SK-N-SH treated with all-trans-retinoic acid at 6 μM for 48 hours (cell line): ENCODE data around the gene CAP1.

Experiments
- ATAC-seq: fragments of 200-7000 bp; cut with Tn5 transposase; 3 replicates; pipeline ENCODE4 v1.9.1; 2020; ENCODE audit warnings: mild to moderate bottlenecking, moderate library complexity
- ARNTL ChIP-seq: fragments of 450-650 bp; formaldehyde crosslinking; IDR thresholded peaks from 2 replicates; pipeline ENCODE4 v1.5.0; 2020; ENCODE audit warnings: low read depth, mild to moderate bottlenecking, moderate library complexity, borderline replicate concordance
- BACH2 ChIP-seq: fragments of 250-450 bp; sonication (Bioruptor Pico); IDR thresholded peaks from 2 replicates; pipeline ENCODE4 v1.9.0; 2021; ENCODE audit warnings: mild to moderate bottlenecking, borderline replicate concordance
- CREB5 ChIP-seq: fragments of 250-450 bp; sonication (Bioruptor Pico); IDR thresholded peaks from 2 replicates; pipeline ENCODE4 v1.5.1; 2020; ENCODE audit warnings: low read depth, mild to moderate bottlenecking, moderate library complexity
- CSDC2 ChIP-seq: fragments of 250-450 bp; sonication (Bioruptor Pico); IDR thresholded peaks from 2 replicates; pipeline ENCODE4 v1.5.0; 2020; ENCODE audit warnings: mild to moderate bottlenecking, moderate library complexity
- ESRRG ChIP-seq: fragments of 250-450 bp; sonication (Bioruptor Pico); IDR thresholded peaks from 2 replicates; pipeline ENCODE4 v1.6.1; 2021; ENCODE audit warnings: mild to moderate bottlenecking
- GLIS3 ChIP-seq: fragments of 250-450 bp; sonication (Bioruptor Pico); IDR thresholded peaks from 2 replicates; pipeline ENCODE4 v1.5.0; 2020; ENCODE audit warnings: mild to moderate bottlenecking, moderate library complexity
- ISL1 ChIP-seq: fragments of 250-450 bp; sonication (Bioruptor Pico); IDR thresholded peaks from 2 replicates; pipeline ENCODE4 v2.1.2; 2022; ENCODE audit warnings: mild to moderate bottlenecking, moderate library complexity
- OSR1 ChIP-seq: fragments of 250-450 bp; sonication (Bioruptor Pico); IDR thresholded peaks from 2 replicates; pipeline ENCODE4 v1.8.0; 2022; ENCODE audit warnings: moderate library complexity, mild to moderate bottlenecking, inconsistent platforms
- PATZ1 ChIP-seq: fragments of 250-450 bp; sonication (Bioruptor Pico); IDR thresholded peaks from 2 replicates; pipeline ENCODE4 v1.8.0; 2020; ENCODE audit warnings: mild to moderate bottlenecking, moderate library complexity, borderline replicate concordance
- POU6F1 ChIP-seq: fragments of 250-450 bp; sonication (Bioruptor Pico); IDR thresholded peaks from 2 replicates; pipeline ENCODE4 v1.8.0; 2021; ENCODE audit warnings: low read depth, mild to moderate bottlenecking, moderate library complexity, borderline replicate concordance
- PPARA ChIP-seq: fragments of 250-450 bp; sonication (Bioruptor Pico); IDR thresholded peaks from 2 replicates; pipeline ENCODE4 v1.5.0; 2020; ENCODE audit warnings: mild to moderate bottlenecking, borderline replicate concordance
- SNAI2 ChIP-seq: fragments of 250-450 bp; sonication (Bioruptor Pico); IDR thresholded peaks from 2 replicates; pipeline ENCODE4 v1.5.0; 2020; ENCODE audit warnings: mild to moderate bottlenecking, moderate library complexity
- TCF4 ChIP-seq: fragments of 250-450 bp; sonication (Bioruptor Pico); IDR thresholded peaks from 2 replicates; pipeline ENCODE4 v1.8.0; 2021; ENCODE audit warnings: mild to moderate bottlenecking, moderate library complexity, borderline replicate concordance
- TOX ChIP-seq: fragments of 250-450 bp; sonication (Bioruptor Pico); IDR thresholded peaks from 2 replicates; pipeline ENCODE4 v1.8.0; 2021; ENCODE audit warnings: mild to moderate bottlenecking, moderate library complexity, borderline replicate concordance
- TSHZ2 ChIP-seq: fragments of 250-450 bp; sonication (Bioruptor Pico); IDR thresholded peaks from 2 replicates; pipeline ENCODE4 v1.5.0; 2020; ENCODE audit warnings: mild to moderate bottlenecking, moderate library complexity
- ZC3H10 ChIP-seq: fragments of 250-450 bp; sonication (Bioruptor Pico); IDR thresholded peaks from 2 replicates; pipeline ENCODE4 v1.5.1; 2021; ENCODE audit warnings: mild to moderate bottlenecking, moderate library complexity
- ZFP3 ChIP-seq: fragments of 250-450 bp; sonication (Bioruptor Pico); IDR thresholded peaks from 2 replicates; pipeline ENCODE4 v1.5.0; 2020; ENCODE audit warnings: mild to moderate bottlenecking, moderate library complexity
- ZFP30 ChIP-seq: fragments of 450-650 bp; formaldehyde crosslinking; IDR thresholded peaks from 2 replicates; pipeline ENCODE4 v1.5.0; 2022; ENCODE audit warnings: mild to moderate bottlenecking, moderate library complexity
- ZNF565 ChIP-seq: fragments of 450-650 bp; formaldehyde crosslinking; conservative IDR thresholded peaks from 2 replicates; pipeline ENCODE4 v1.5.0; 2020; ENCODE audit warnings: low read depth, mild to moderate bottlenecking, moderate library complexity
- ZNF70 ChIP-seq: fragments of 450-650 bp; formaldehyde crosslinking; IDR thresholded peaks from 2 replicates; pipeline ENCODE4 v1.5.0; 2020; ENCODE audit warnings: mild to moderate bottlenecking, moderate library complexity
- ZNF8 ChIP-seq: fragments of 450-650 bp; formaldehyde crosslinking; IDR thresholded peaks from 2 replicates; pipeline ENCODE4 v1.5.0; 2020; ENCODE audit warnings: mild to moderate bottlenecking, moderate library complexity

Gene CAP1

GRCh38 chr1:40040511-40041465 lies at the start of gene CAP1:
CAP1 (plus strand) TSS chr1:40040729; CDS start chr1:40059347, 18,618 bp downstream.
- TF ChIP-seq ZNF70 (CRISPR knock-in tag) (peak; percentile 16; the same call in 1 of the 2 replicates), OSR1 (no peak)
- TF ChIP-seq, all 23 proteins: peak for 1
- peak; percentile 91 for ATAC-seq

GRCh38 chr1:39992234-39992633 lies 48.3 kb upstream of the CAP1 start:
- no peak for ATAC-seq
- TF ChIP-seq PATZ1 (CRISPR knock-in tag) = no peak
- no peak for TF ChIP-seq TSHZ2 (CRISPR knock-in tag)
- TF ChIP-seq GLIS3 = no peak
- no peak for TF ChIP-seq OSR1
- no peak for TF ChIP-seq PPARA (CRISPR knock-in tag)
- no peak for TF ChIP-seq ZC3H10
- no peak for TF ChIP-seq BACH2 (CRISPR knock-in tag)
- TF ChIP-seq ZFP30 (CRISPR knock-in tag) = no peak
- no peak for TF ChIP-seq ESRRG (CRISPR knock-in tag)
- TF ChIP-seq ARNTL (CRISPR knock-in tag) = no peak
- no peak for TF ChIP-seq ZFP3 (CRISPR knock-in tag)
- TF ChIP-seq ZNF565 (CRISPR knock-in tag) = no peak
- TF ChIP-seq CSDC2 (CRISPR knock-in tag) = no peak
- no peak for TF ChIP-seq ZNF8 (CRISPR knock-in tag)
- no peak for TF ChIP-seq ZNF70 (CRISPR knock-in tag)
- TF ChIP-seq, all 23 proteins: peak for 0

GRCh38 chr1:39992888-39993287 lies 47.6 kb upstream of the CAP1 start:
- TF ChIP-seq SNAI2 (CRISPR knock-in tag) = no peak
- TF ChIP-seq PPARA (CRISPR knock-in tag) = no peak
- TF ChIP-seq POU6F1 (CRISPR knock-in tag) = no peak
- no peak for TF ChIP-seq BACH2 (CRISPR knock-in tag)
- TF ChIP-seq ZNF565 (CRISPR knock-in tag) = no peak
- no peak for TF ChIP-seq PATZ1 (CRISPR knock-in tag)
- TF ChIP-seq ZNF70 (CRISPR knock-in tag) = no peak
- no peak for TF ChIP-seq ZNF8 (CRISPR knock-in tag)
- no peak for ATAC-seq

- no peak for ATAC-seq
- TF ChIP-seq ESRRG (CRISPR knock-in tag) = no peak
- TF ChIP-seq CSDC2 (CRISPR knock-in tag) = no peak
- TF ChIP-seq ISL1 = no peak
- TF ChIP-seq BACH2 (CRISPR knock-in tag) = no peak
- no peak for TF ChIP-seq TOX (CRISPR knock-in tag)
- no peak for TF ChIP-seq TCF4
- TF ChIP-seq ZNF70 (CRISPR knock-in tag) = no peak
- TF ChIP-seq CREB5 (CRISPR knock-in tag) = no peak
- TF ChIP-seq POU6F1 (CRISPR knock-in tag) = no peak
- TF ChIP-seq SNAI2 (CRISPR knock-in tag) = no peak
- TF ChIP-seq ZFP3 (CRISPR knock-in tag) = no peak
Measured at GRCh38 chr1:39995973-39996393, 44.5 kb upstream of the CAP1 start.
